ENCODE data around the gene GAPT.

GRCh38 chr5:58455066-58455465 lies 36.2 kb upstream of the GAPT start:
- TF ChIP-seq SP1 (IDR thresholded peaks at IDR 0.05) (no peak), FOXK2 (IDR thresholded peaks at IDR 0.05) (no peak), BHLHE40 (IDR thresholded peaks at IDR 0.05; ENCODE audit: borderline replicate concordance) (no peak), ZNF384 (IDR thresholded peaks at IDR 0.05) (no peak), CTBP1 (IDR thresholded peaks at IDR 0.05; ENCODE audit: borderline replicate concordance) (no peak), HDGF (IDR thresholded peaks at IDR 0.05; ENCODE audit: borderline replicate concordance) (no peak), LEF1 (IDR thresholded peaks at IDR 0.05; ENCODE audit: borderline replicate concordance) (no peak), FOXM1 (IDR thresholded peaks at IDR 0.05; ENCODE audit: borderline replicate concordance) (no peak), NFRKB (IDR thresholded peaks at IDR 0.05) (no peak), TARDBP (IDR thresholded peaks at IDR 0.05) (no peak), SUZ12 (IDR thresholded peaks at IDR 0.05) (no peak)
